Pancreas (tissue), 10 donors: ENCODE data around the gene PANK1. TPM values are rescaled to one million over a fixed set of nuclear protein-coding genes. Genes with fewer than 3 reads are reported as not detected.

Experiments
- ATAC-seq, 4 donors: fragments of 200-7000 bp; cut with Tn5 transposase; one replicate each; pipeline versions ENCODE4 v1.8.0 to v1.9.1; 2020; ENCODE audit warnings: mild to moderate bottlenecking in 4 of 4, moderate library complexity in 4 of 4
- DNase-seq, 6 donors: peaks; one replicate each; pipeline ENCODE4 v3.0.0-alpha.2; 2020
- FAIRE-seq: peaks from 2 replicates; lab custom pipeline; 2012; peaks lifted over from hg19 to GRCh38; lab: Jason Lieb, UNC
- H3K27ac ChIP-seq, 4 donors: fragments of 200-600 bp; sonication (generic); 1 replicate in 3 of 4; 2 replicates in 1 of 4; pipeline versions ENCODE4 v1.5.0 to v1.8.0; 2020
- H3K27me3 ChIP-seq, 4 donors: fragments of 200-600 bp; one replicate each; pipeline ENCODE4 v1.8.0; 2021
- H3K36me3 ChIP-seq, 3 donors: fragments of 200-600 bp; sonication (generic) in 1 of 3; one replicate each; pipeline versions ENCODE4 v1.5.0 to v1.8.0; 2020 to 2021
- H3K4me1 ChIP-seq, 3 donors: fragments of 200-600 bp; one replicate each; pipeline ENCODE4 v1.8.0; 2021
- H3K4me3 ChIP-seq, 4 donors: fragments of 200-600 bp; sonication (generic) in 2 of 4; one replicate each; pipeline versions ENCODE4 v1.5.0 to v1.8.0; 2020 to 2021
- H3K9me3 ChIP-seq, 4 donors: fragments of 200-600 bp; one replicate each; pipeline ENCODE4 v1.8.0; 2021
- CTCF ChIP-seq, 4 donors: fragments of 200-600 bp; sonication (generic) in 3 of 4; IDR thresholded peaks; one replicate each; pipeline versions ENCODE4 v1.5.0 to v1.8.0; 2021; ENCODE audit warnings: antibody characterized with exemption in 4 of 4
- WGBS, 2 donors: extraction: QIAGEN DNeasy Blood & Tissue Kit; methylation state at CpG; one replicate each; pipeline ENCODE4 v1.1.7; 2013; 5-methylcytosine and 5-hydroxymethylcytosine counted together
- intact Hi-C, 3 donors: fragments of 100-400 bp; cut with DNase I; formaldehyde crosslinking; loops; one replicate each; pipeline versions ENCODE4 v1.11.1 to v1.14.2; 2022
- polyA plus RNA-seq, 2 donors: library from polyadenylated mRNA; stranded (reverse); fragments of 200-250 nt; gene quantifications; one replicate each; pipeline ENCODE4 v1.2.3, GENCODE V29; 2013
- total RNA-seq, 6 donors: library from RNA; stranded (reverse); fragmentation: NEBNext Ultra II Directional in 4 of 6; extraction: Animal tissue kit (Norgen Biotek cat#: 25700) in 4 of 6; gene quantifications; one replicate each; pipeline versions ENCODE4 v1.2.1 to v1.2.4, GENCODE V29; 2021 to 2023
- donor health status: healthy with polysubstance abuse.
- donor health status: DM: no; HTN: no; CAD: no; lungs with moderate emphysema.
- donor health status: DM: no; HTN: no; CAD: no.
- donor health status: control.
- donor health status: control.
- donor health status: Bipolar disorder and iron deficiency.
- donor health status: DM: yes; HTN: yes; CAD: no.
- donor health status: DM: no; HTN: no; CAD: no.
- donor health status: DM: no; HTN: no; CAD: no.
- donor health status: DM: yes; HTN: yes; CAD: no.

PANK1 gene
- total and polyA plus RNA-seq, 8 donors, result 0.46 to 3.5 (median 2.3) TPM

- WGBS, 2 donors, result 91 to 92% methylated on average over 1 of the region's 1 CpG
- FAIRE-seq, result no peak
Observed at GRCh38 chr10:89669985-89670384, 24.9 kb upstream of the PANK1 start.

GRCh38 chr10:89668386-89669071, 23.5 kb upstream of the PANK1 start:
- Histone ChIP-seq H3K27ac (no peak overlapping the region), H3K4me3 (no peak overlapping the region), H3K4me1 (no peaks in the 10 kb centered on the region), H3K36me3 (no peaks in the 10 kb centered on the region), H3K27me3 (no peaks in the 10 kb centered on the region), H3K9me3 (no peaks in the 10 kb centered on the region)
- no peak for TF ChIP-seq CTCF (IDR thresholded peaks at IDR 0.05)
- no peak for FAIRE-seq
- 90 to 91% methylated on average over 3 of the region's 3 CpGs for WGBS, 2 donors
- DNase-seq, result no peak
- intact Hi-C loops, result no loop called here
- no peak for ATAC-seq

More at GRCh38 chr10:89669985-89670384, 24.9 kb upstream of the PANK1 start:
- no peak overlapping the region for H3K27ac ChIP-seq
- no peak for ATAC-seq
- H3K4me3 ChIP-seq, result no peak overlapping the region
- H3K9me3 ChIP-seq, result no peaks in the 10 kb centered on the region
- H3K4me1 ChIP-seq, result no peaks in the 10 kb centered on the region
- DNase-seq, result no peak
- no peaks in the 10 kb centered on the region for H3K27me3 ChIP-seq
- intact Hi-C loops, result no loop called here
- no peaks in the 10 kb centered on the region for H3K36me3 ChIP-seq
- no peak for TF ChIP-seq CTCF (IDR thresholded peaks at IDR 0.05)

GRCh38 chr10:89666138-89666537, 21.1 kb upstream of the PANK1 start:
- 94 to 97% methylated on average over 1 of the region's 1 CpG for WGBS, 2 donors
- Histone ChIP-seq H3K27me3 (no peaks in the 10 kb centered on the region), H3K4me1 (no peaks in the 10 kb centered on the region), H3K36me3 (no peaks in the 10 kb centered on the region), H3K4me3 (no peak overlapping the region), H3K27ac (no peak overlapping the region), H3K9me3 (no peaks in the 10 kb centered on the region)
- TF ChIP-seq CTCF (IDR thresholded peaks at IDR 0.05), result no peak
- FAIRE-seq (no peak), DNase-seq (no peak), ATAC-seq (no peak)
- intact Hi-C loops, result no loop called here

- Histone ChIP-seq H3K27ac (no peak overlapping the region), H3K4me3 (no peak overlapping the region), H3K27me3 (no peaks in the 10 kb centered on the region), H3K4me1 (no peaks in the 10 kb centered on the region), H3K9me3 (no peaks in the 10 kb centered on the region), H3K36me3 (no peaks in the 10 kb centered on the region)
- DNase-seq (no peak), ATAC-seq (no peak), FAIRE-seq (no peak)
- no peak for TF ChIP-seq CTCF (IDR thresholded peaks at IDR 0.05)
- intact Hi-C loops, result no loop called here
- 56 to 67% methylated on average over 2 of the region's 2 CpGs for WGBS, 2 donors
Observed at GRCh38 chr10:89665302-89665701, 20.3 kb upstream of the PANK1 start.

- Histone ChIP-seq H3K4me3 (no peak overlapping the region), H3K4me1 (no peaks in the 10 kb centered on the region), H3K36me3 (no peaks in the 10 kb centered on the region), H3K27me3 (no peaks in the 10 kb centered on the region), H3K9me3 (no peaks in the 10 kb centered on the region), H3K27ac (no peak overlapping the region)
- no peak for TF ChIP-seq CTCF (IDR thresholded peaks at IDR 0.05)
- intact Hi-C loops, result no loop called here
- FAIRE-seq, result no peak
- no peak for ATAC-seq
- no peak for DNase-seq
- WGBS, 2 donors, result 58 to 61% methylated on average over 3 of the region's 3 CpGs
Observed at GRCh38 chr10:89664203-89664602, 19.2 kb upstream of the PANK1 start.
